CD4-positive, alpha-beta T cell treated with Interleukin-6 at 100 ng/mL for 8 hours (primary cell): Measurements from ENCODE around the gene KPTN.
"Not testable (repeated sequence)": the region's sequence is repeated elsewhere in the genome, so short reads cannot be mapped to it uniquely, and the experiment has no call there.

Source experiments
- DNase-seq: peaks from one replicate; pipeline ENCODE4 v3.0.0-alpha.2; 2020; ENCODE audit warnings: mixed read lengths, low spot score

Gene KPTN

GRCh38 chr19:47492137-47492533, 8.1 kb upstream of the KPTN start:
- no peak for DNase-seq

GRCh38 chr19:47491358-47492136, 7.5 kb upstream of the KPTN start:
- no peak for DNase-seq

GRCh38 chr19:47490847-47491246, 6.8 kb upstream of the KPTN start:
- no peak for DNase-seq

- DNase-seq, result no peak
Measured at GRCh38 chr19:47490031-47490430, 6.0 kb upstream of the KPTN start.

- no peak for DNase-seq
Measured at GRCh38 chr19:47489072-47489914, 5.3 kb upstream of the KPTN start.

- no peak for DNase-seq
Measured at GRCh38 chr19:47487551-47488515, 3.8 kb upstream of the KPTN start.

GRCh38 chr19:47486900-47487299, 2.9 kb upstream of the KPTN start:
- DNase-seq, result no peak

GRCh38 chr19:47486220-47486619, 2.2 kb upstream of the KPTN start:
- DNase-seq, result not testable (repeated sequence)

GRCh38 chr19:47485210-47485609, 1.2 kb upstream of the KPTN start:
- DNase-seq, result no peak

- DNase-seq, result no peak
Measured at GRCh38 chr19:47483200-47483599, 819 bp downstream of the KPTN start.

GRCh38 chr19:47481460-47482052, 2.5 kb downstream of the KPTN start:
- DNase-seq, result no peak

GRCh38 chr19:47480658-47481057, 3.4 kb downstream of the KPTN start:
- DNase-seq, result no peak

- DNase-seq, result no peak
Measured at GRCh38 chr19:47479701-47480503, 4.1 kb downstream of the KPTN start.

GRCh38 chr19:47476438-47476972, 7.5 kb downstream of the KPTN start:
- no peak for DNase-seq

- no peak for DNase-seq
Measured at GRCh38 chr19:47475465-47475864, 8.6 kb downstream of the KPTN start.

GRCh38 chr19:47473336-47473735, 10.7 kb downstream of the KPTN start:
- DNase-seq, result no peak

- peak; percentile 48 for DNase-seq
Measured at GRCh38 chr19:47471733-47472457, 12.1 kb downstream of the KPTN start, which contains the start of gene SLC8A2. Gene SLC8A2, minus strand, starts transcription at chr19:47471893. Its CDS starts 5,490 bp downstream, at chr19:47466403.

GRCh38 chr19:47471381-47471732, 12.7 kb downstream of the KPTN start:
- no peak for DNase-seq

- DNase-seq, result no peak
Measured at GRCh38 chr19:47470447-47471195, 13.4 kb downstream of the KPTN start.
